Spleen (tissue), 3 donors: ENCODE results near the gene GNG7.
A peak's percentile ranks its signal among the peaks of the same experiment; 100 is the strongest.

ENCODE experiments used
- POLR2A ChIP-seq, 3 donors: fragments of 450-650 bp; IDR thresholded peaks; one replicate each; pipeline ENCODE4 v1.5.1; 2017; ENCODE audit warnings: antibody characterized with exemption in 3 of 3, mild to moderate bottlenecking in 1 of 3
- POLR2AphosphoS5 ChIP-seq, 3 donors: sonication (generic); formaldehyde crosslinking; IDR thresholded peaks; one replicate each; pipeline ENCODE4 v1.5.1; 2017; ENCODE audit warnings: antibody characterized with exemption in 3 of 3

GRCh38 chr19:2702170-2703076 is at the start of gene GNG7:
- TF ChIP-seq POLR2A (IDR thresholded peaks at IDR 0.05) (peak in 1 of 3 donors; percentile 74), POLR2AphosphoS5 (IDR thresholded peaks at IDR 0.05) (peak; percentile 79 to 86 (median 86))
